Activated naive CD8-positive, alpha-beta T cell treated with anti-CD3 and anti-CD28 coated beads, Interleukin-2, amount 50 U/mL, for 24 hours (primary cell): ENCODE measurements around the gene GRIK4.
A peak's percentile ranks its signal among the peaks of the same experiment; 100 is the strongest.
"Not testable (repeated sequence)": the region's sequence is repeated elsewhere in the genome, so short reads cannot be mapped to it uniquely, and the experiment has no call there.

Experiments used
- ATAC-seq: fragments of 150-1000 bp; cut with Tn5 transposase; one replicate; pipeline ENCODE4 v1.10.0; 2021
- DNase-seq: peaks from one replicate; pipeline ENCODE4 v3.0.0; 2021
- H3K27ac Mint-ChIP-seq: one replicate; pipeline ENCODE4 v1.8.0; 2021; ENCODE audit warnings: mild to moderate bottlenecking, mixed read lengths
- H3K27me3 Mint-ChIP-seq: one replicate; pipeline ENCODE4 v1.8.0; 2021; ENCODE audit warnings: mixed read lengths
- H3K36me3 Mint-ChIP-seq: one replicate; pipeline ENCODE4 v1.8.0; 2021; ENCODE audit warnings: low read depth, mixed read lengths
- H3K4me1 Mint-ChIP-seq: one replicate; pipeline ENCODE4 v1.8.0; 2021; ENCODE audit warnings: mixed read lengths
- H3K4me3 Mint-ChIP-seq: one replicate; pipeline ENCODE4 v1.8.0; 2021; ENCODE audit warnings: mild to moderate bottlenecking, moderate library complexity, mixed read lengths
- H3K9me3 Mint-ChIP-seq: one replicate; pipeline ENCODE4 v1.8.0; 2021; ENCODE audit warnings: mixed read lengths

GRIK4 gene

GRCh38 chr11:121023848-121024751, 512.6 kb downstream of the GRIK4 start, which contains the start of gene TBCEL:
TSS of gene TBCEL (plus strand) at chr11:121024102. CDS start at chr11:121045691, 21,589 bp downstream.
- H3K4me1 Mint-ChIP-seq: peaks cover 21% of the 10 kb centered on the region
- no peaks in the 10 kb centered on the region for H3K36me3 Mint-ChIP-seq
- ATAC-seq (peak; percentile 80), DNase-seq (peak; percentile 87)
- peak within 1 kb of the TSS; percentile 67 for H3K27ac Mint-ChIP-seq
- peak within 1 kb of the TSS; percentile 71 for H3K4me3 Mint-ChIP-seq
- peaks cover 3% of the 10 kb centered on the region for H3K27me3 Mint-ChIP-seq
- no peaks in the 10 kb centered on the region for H3K9me3 Mint-ChIP-seq

- Mint-ChIP-seq H3K27me3 (peaks cover 3% of the 10 kb centered on the region), H3K4me1 (peaks cover 27% of the 10 kb centered on the region), H3K9me3 (no peaks in the 10 kb centered on the region), H3K4me3 (peak overlapping the region; percentile 71), H3K27ac (peak overlapping the region; percentile 30), H3K36me3 (peaks cover under 1% of the 10 kb centered on the region)
- ATAC-seq (no peak), DNase-seq (no peak)
Measured at GRCh38 chr11:121024989-121025388, 513.4 kb downstream of the GRIK4 start.

GRCh38 chr11:121029153-121029552, 517.6 kb downstream of the GRIK4 start:
- H3K4me3 Mint-ChIP-seq: no peak overlapping the region
- H3K4me1 Mint-ChIP-seq: peaks cover 28% of the 10 kb centered on the region

GRCh38 chr11:121029813-121030445, 518.4 kb downstream of the GRIK4 start:
- H3K9me3 Mint-ChIP-seq: no peaks in the 10 kb centered on the region
- H3K36me3 Mint-ChIP-seq: peaks cover 6% of the 10 kb centered on the region
- no peak overlapping the region for H3K4me3 Mint-ChIP-seq
- peaks cover 24% of the 10 kb centered on the region for H3K4me1 Mint-ChIP-seq
- H3K27me3 Mint-ChIP-seq: no peaks in the 10 kb centered on the region
- DNase-seq (no peak), ATAC-seq (peak; percentile 15)
- H3K27ac Mint-ChIP-seq: no peak overlapping the region

More at GRCh38 chr11:121029153-121029552, 517.6 kb downstream of the GRIK4 start:
- peaks cover 6% of the 10 kb centered on the region for H3K36me3 Mint-ChIP-seq
- H3K27ac Mint-ChIP-seq: no peak overlapping the region
- no peaks in the 10 kb centered on the region for H3K27me3 Mint-ChIP-seq
- no peaks in the 10 kb centered on the region for H3K9me3 Mint-ChIP-seq
- no peak for DNase-seq
- ATAC-seq: no peak

GRCh38 chr11:121031167-121031566, 519.6 kb downstream of the GRIK4 start:
- DNase-seq (no peak), ATAC-seq (no peak)
- H3K4me3 Mint-ChIP-seq: no peak overlapping the region
- peaks cover 26% of the 10 kb centered on the region for H3K4me1 Mint-ChIP-seq
- no peaks in the 10 kb centered on the region for H3K27me3 Mint-ChIP-seq
- no peak overlapping the region for H3K27ac Mint-ChIP-seq
- peaks cover 3% of the 10 kb centered on the region for H3K9me3 Mint-ChIP-seq
- H3K36me3 Mint-ChIP-seq: peaks cover 14% of the 10 kb centered on the region

GRCh38 chr11:121031648-121032047, 520.1 kb downstream of the GRIK4 start:
- ATAC-seq, H3K9me3 Mint-ChIP-seq, H3K27me3 Mint-ChIP-seq, H3K27ac Mint-ChIP-seq, H3K4me3 Mint-ChIP-seq, DNase-seq: not testable (repeated sequence)
- H3K4me1 Mint-ChIP-seq: peaks cover 31% of the 10 kb centered on the region
- H3K36me3 Mint-ChIP-seq: peaks cover 14% of the 10 kb centered on the region

- ATAC-seq: no peak
- DNase-seq: no peak
- Mint-ChIP-seq H3K4me3 (no peak overlapping the region), H3K4me1 (peaks cover 31% of the 10 kb centered on the region), H3K27ac (no peak overlapping the region), H3K9me3 (peaks cover 3% of the 10 kb centered on the region), H3K27me3 (no peaks in the 10 kb centered on the region), H3K36me3 (peaks cover 14% of the 10 kb centered on the region)
Measured at GRCh38 chr11:121032546-121032945, 521.0 kb downstream of the GRIK4 start.

GRCh38 chr11:121033635-121034034, 522.1 kb downstream of the GRIK4 start:
- Mint-ChIP-seq H3K9me3 (peaks cover 3% of the 10 kb centered on the region), H3K4me3 (no peak overlapping the region), H3K27me3 (no peaks in the 10 kb centered on the region), H3K36me3 (peaks cover 14% of the 10 kb centered on the region), H3K27ac (no peak overlapping the region), H3K4me1 (peaks cover 32% of the 10 kb centered on the region)
- DNase-seq: no peak
- ATAC-seq: no peak

GRCh38 chr11:121035169-121035755, 523.7 kb downstream of the GRIK4 start:
- ATAC-seq (no peak), DNase-seq (no peak)
- H3K36me3 Mint-ChIP-seq: peaks cover 13% of the 10 kb centered on the region

GRCh38 chr11:121035780-121036179, 524.2 kb downstream of the GRIK4 start:
- peaks cover 11% of the 10 kb centered on the region for H3K36me3 Mint-ChIP-seq
- no peak for DNase-seq

More at GRCh38 chr11:121035169-121035755, 523.7 kb downstream of the GRIK4 start:
- H3K27ac Mint-ChIP-seq: peak overlapping the region; percentile 82
- no peaks in the 10 kb centered on the region for H3K27me3 Mint-ChIP-seq
- H3K4me3 Mint-ChIP-seq: no peak overlapping the region
- peaks cover 24% of the 10 kb centered on the region for H3K4me1 Mint-ChIP-seq
- peaks cover 3% of the 10 kb centered on the region for H3K9me3 Mint-ChIP-seq

GRCh38 chr11:121037016-121037415, 525.5 kb downstream of the GRIK4 start:
- Mint-ChIP-seq H3K4me3 (no peak overlapping the region), H3K4me1 (peaks cover 22% of the 10 kb centered on the region), H3K36me3 (peaks cover 10% of the 10 kb centered on the region), H3K27me3 (no peaks in the 10 kb centered on the region), H3K27ac (no peak overlapping the region), H3K9me3 (peaks cover 3% of the 10 kb centered on the region)
- no peak for DNase-seq
- no peak for ATAC-seq

More at GRCh38 chr11:121035780-121036179, 524.2 kb downstream of the GRIK4 start:
- H3K4me1 Mint-ChIP-seq: peaks cover 22% of the 10 kb centered on the region
- H3K27me3 Mint-ChIP-seq: no peaks in the 10 kb centered on the region
- peaks cover 3% of the 10 kb centered on the region for H3K9me3 Mint-ChIP-seq
- peak; percentile 81 for ATAC-seq
- peak overlapping the region; percentile 82 for H3K27ac Mint-ChIP-seq
- no peak overlapping the region for H3K4me3 Mint-ChIP-seq
